Hindlimb muscle (tissue), 1 donor: ENCODE measurements around the gene FAM107B. TPM values are rescaled to one million over a fixed set of nuclear protein-coding genes. Genes with fewer than 3 reads are reported as not detected.
"Not testable (repeated sequence)": the region's sequence is repeated elsewhere in the genome, so short reads cannot be mapped to it uniquely, and the experiment has no call there.

Experiments
- DNase-seq: peaks from one replicate; pipeline ENCODE4 v3.0.0-alpha.2; 2013
- polyA plus RNA-seq: library from polyadenylated mRNA; unstranded; fragments of 120-200 nt; gene quantifications from one replicate; pipeline ENCODE4 v1.2.1, GENCODE V29; 2013; ENCODE audit not compliant: insufficient read length

FAM107B gene
- polyA plus RNA-seq, 1 donor = 20.3 TPM

- no peak for DNase-seq
These were observed 83.3 kb downstream of the FAM107B start for GRCh38 chr10:14691359-14691758.

GRCh38 chr10:14688606-14689005 lies 86.1 kb downstream of the FAM107B start:
- no peak for DNase-seq

- not testable (repeated sequence) for DNase-seq
These were observed 86.5 kb downstream of the FAM107B start for GRCh38 chr10:14688189-14688588.

GRCh38 chr10:14687340-14687739 lies 87.4 kb downstream of the FAM107B start:
- no peak for DNase-seq

- DNase-seq = no peak
These were observed 88.3 kb downstream of the FAM107B start for GRCh38 chr10:14686356-14686755.

- DNase-seq = no peak
These were observed 90.3 kb downstream of the FAM107B start for GRCh38 chr10:14684354-14684753.

GRCh38 chr10:14683256-14683655 lies 91.4 kb downstream of the FAM107B start:
- no peak for DNase-seq

GRCh38 chr10:14681802-14682201 lies 92.9 kb downstream of the FAM107B start:
- no peak for DNase-seq

GRCh38 chr10:14681305-14681704 lies 93.4 kb downstream of the FAM107B start:
- DNase-seq = no peak

GRCh38 chr10:14678637-14679036 lies 96.1 kb downstream of the FAM107B start:
- no peak for DNase-seq

GRCh38 chr10:14676732-14677131 lies 98.0 kb downstream of the FAM107B start:
- DNase-seq = no peak

GRCh38 chr10:14674376-14675050 lies 100.2 kb downstream of the FAM107B start:
- DNase-seq = no peak

GRCh38 chr10:14673189-14673861 lies 101.4 kb downstream of the FAM107B start:
- DNase-seq = no peak

GRCh38 chr10:14671386-14671831 lies 103.3 kb downstream of the FAM107B start:
- DNase-seq = no peak

- DNase-seq = peak; percentile 53
These were observed 104.0 kb downstream of the FAM107B start for GRCh38 chr10:14670551-14671240.

GRCh38 chr10:14669576-14669975 lies 105.1 kb downstream of the FAM107B start:
- DNase-seq = no peak

- DNase-seq = no peak
These were observed 106.9 kb downstream of the FAM107B start for GRCh38 chr10:14667781-14668180.

GRCh38 chr10:14667280-14667679 lies 107.4 kb downstream of the FAM107B start:
- DNase-seq = no peak

GRCh38 chr10:14665865-14666857 lies 108.5 kb downstream of the FAM107B start:
- no peak for DNase-seq

- DNase-seq = no peak
These were observed 109.4 kb downstream of the FAM107B start for GRCh38 chr10:14665304-14665703.

- no peak for DNase-seq
These were observed 110.4 kb downstream of the FAM107B start for GRCh38 chr10:14664345-14664744.

GRCh38 chr10:14661818-14662217 lies 112.9 kb downstream of the FAM107B start:
- no peak for DNase-seq
